Mucosa of descending colon (tissue), 3 donors: ENCODE results near the gene F2. TPM values are rescaled to one million over a fixed set of nuclear protein-coding genes. Genes with fewer than 3 reads are reported as not detected.
A peak's percentile ranks its signal among the peaks of the same experiment; 100 is the strongest.

Experiments
- ATAC-seq: fragments of 200-7000 bp; cut with Tn5 transposase; one replicate; pipeline ENCODE4 v1.9.1; 2020; ENCODE audit warnings: mild to moderate bottlenecking, moderate library complexity
- DNase-seq, 3 donors: peaks; one replicate each; pipeline ENCODE4 v3.0.0-alpha.2; 2020
- H3K36me3 ChIP-seq: fragments of 200-600 bp; one replicate; pipeline ENCODE4 v1.8.0; 2021; ENCODE audit warnings: low read depth, mild to moderate bottlenecking
- H3K4me1 ChIP-seq: fragments of 200-600 bp; one replicate; pipeline ENCODE4 v1.8.0; 2021; ENCODE audit warnings: low read depth, mild to moderate bottlenecking
- H3K4me3 ChIP-seq: fragments of 200-600 bp; one replicate; pipeline ENCODE4 v1.8.0; 2021; ENCODE audit warnings: mild to moderate bottlenecking
- H3K9me3 ChIP-seq: fragments of 200-600 bp; one replicate; pipeline ENCODE4 v1.8.0; 2021; ENCODE audit warnings: mild to moderate bottlenecking
- CTCF ChIP-seq: fragments of 200-600 bp; IDR thresholded peaks from one replicate; pipeline ENCODE4 v1.8.0; 2022; ENCODE audit warnings: antibody characterized with exemption, mild to moderate bottlenecking
- intact Hi-C, 2 donors: fragments of 100-400 bp; cut with DNase I in 1 of 2; cut with micrococcal nuclease in 1 of 2; formaldehyde crosslinking; loops; one replicate each; pipeline versions ENCODE4 v1.11.0 to v1.11.1; 2022; cut with DNase I, micrococcal nuclease
- microRNA-seq: library from miRNA; unstranded; fragments of <30 nt; microRNA quantifications from one replicate; pipeline ENCODE4, GENCODE V29; 2019
- total RNA-seq, 3 donors: library from RNA; stranded (reverse); fragmentation: NEBNext Ultra II Directional in 2 of 3; extraction: Animal tissue kit (Norgen Biotek cat#: 25700) in 2 of 3; gene quantifications; one replicate each; pipeline versions ENCODE4 v1.2.1 to v1.2.4, GENCODE V29; 2021 to 2023
- donor health status: DM: no; HTN: no; CAD: no; lungs with moderate emphysema.
- donor health status: DM: no; HTN: no; CAD: no.
- donor health status: DM: no; HTN: yes; CAD: no.

The F2 gene
- total RNA-seq, 3 donors from 2014 or later = 0.19 TPM; not detected in 2

GRCh38 chr11:46766656-46767055 is 47.6 kb downstream of the F2 start:
- DNase-seq (no peak), ATAC-seq (no peak)
- H3K4me1 ChIP-seq = no peaks in the 10 kb centered on the region
- TF ChIP-seq CTCF = no peak
- intact Hi-C loops = no loop called here
- no peak overlapping the region for H3K4me3 ChIP-seq
- H3K36me3 ChIP-seq = no peaks in the 10 kb centered on the region
- H3K9me3 ChIP-seq = no peaks in the 10 kb centered on the region

- H3K9me3 ChIP-seq = no peaks in the 10 kb centered on the region
- no peak overlapping the region for H3K4me3 ChIP-seq
- H3K36me3 ChIP-seq = no peaks in the 10 kb centered on the region
- intact Hi-C loops = no loop called here
- DNase-seq (no peak), ATAC-seq (no peak)
- H3K4me1 ChIP-seq = no peaks in the 10 kb centered on the region
- no peak for TF ChIP-seq CTCF
These were observed 50.7 kb downstream of the F2 start for GRCh38 chr11:46769636-46770221.

- DNase-seq = no peak
These were observed 57.9 kb downstream of the F2 start for GRCh38 chr11:46776878-46777277.

GRCh38 chr11:46778416-46778815 is 59.4 kb downstream of the F2 start:
- H3K4me1 ChIP-seq = no peaks in the 10 kb centered on the region
- TF ChIP-seq CTCF = no peak
- DNase-seq (no peak), ATAC-seq (peak; percentile 38)
- H3K4me3 ChIP-seq = no peak overlapping the region
- intact Hi-C loops = no loop called here
- H3K36me3 ChIP-seq = peaks cover 4% of the 10 kb centered on the region
- H3K9me3 ChIP-seq = no peaks in the 10 kb centered on the region

More at GRCh38 chr11:46776878-46777277, 57.9 kb downstream of the F2 start:
- intact Hi-C loops = no loop called here
- no peaks in the 10 kb centered on the region for H3K9me3 ChIP-seq
- TF ChIP-seq CTCF = no peak
- no peaks in the 10 kb centered on the region for H3K4me1 ChIP-seq
- H3K36me3 ChIP-seq = peaks cover 4% of the 10 kb centered on the region
- H3K4me3 ChIP-seq = no peak overlapping the region
- ATAC-seq = no peak

Small RNA genes within 50 kb of the gene (microRNA-seq; reads per million reads assigned to microRNA genes)
- gene MIR5582 = 2.3 reads per million, percentile 5 among the genes with 10 or more reads in this experiment

Other genes starting within 250 kb of the F2 start
- 10 to 100 TPM; 42.0 to 46.7 (median 45.2) TPM for gene AMBRA1, start 125.2 kb upstream of the F2 start, total RNA-seq
- gene HARBI1, start 102.0 kb upstream of the F2 start, total RNA-seq = 1 to 10 TPM; 4.5 to 6.0 (median 5.7) TPM
- 10 to 100 TPM; 61.6 to 81.4 (median 62.3) TPM for gene ATG13, start 101.7 kb upstream of the F2 start, total RNA-seq
- 10 to 100 TPM; 76.4 to 95.2 (median 90.6) TPM for gene ARHGAP1, start 18.6 kb upstream of the F2 start, total RNA-seq
- 10 to 100 TPM in 2 of 3 donors, 1 to 10 TPM in 1; 8.0 to 13.2 (median 12.8) TPM for gene ZNF408, start 18.2 kb upstream of the F2 start, total RNA-seq
- 10 to 100 TPM; 50.3 to 74.5 (median 67.8) TPM for gene CKAP5, start 127.1 kb downstream of the F2 start, total RNA-seq
- gene LRP4, start 199.3 kb downstream of the F2 start, total RNA-seq = 10 to 100 TPM; 19.7 to 50.0 (median 35.3) TPM
- gene CSTPP1, start 217.5 kb downstream of the F2 start, total RNA-seq = 10 to 100 TPM; 31.9 to 41.1 (median 32.8) TPM